ENCODE results near the gene CHKB.
A peak's percentile ranks its signal among the peaks of the same experiment; 100 is the strongest.
"Not testable (repeated sequence)": the region's sequence is repeated elsewhere in the genome, so short reads cannot be mapped to it uniquely, and the experiment has no call there.

CHKB gene, protein sequence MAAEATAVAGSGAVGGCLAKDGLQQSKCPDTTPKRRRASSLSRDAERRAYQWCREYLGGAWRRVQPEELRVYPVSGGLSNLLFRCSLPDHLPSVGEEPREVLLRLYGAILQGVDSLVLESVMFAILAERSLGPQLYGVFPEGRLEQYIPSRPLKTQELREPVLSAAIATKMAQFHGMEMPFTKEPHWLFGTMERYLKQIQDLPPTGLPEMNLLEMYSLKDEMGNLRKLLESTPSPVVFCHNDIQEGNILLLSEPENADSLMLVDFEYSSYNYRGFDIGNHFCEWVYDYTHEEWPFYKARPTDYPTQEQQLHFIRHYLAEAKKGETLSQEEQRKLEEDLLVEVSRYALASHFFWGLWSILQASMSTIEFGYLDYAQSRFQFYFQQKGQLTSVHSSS

GRCh38 chr22:50582493-50583293, at the start of gene CHKB:
Gene CHKB, minus strand, starts transcription at chr22:50582849. Its CDS starts 68 bp downstream, at chr22:50582781.
- DNase-seq (ENCODE audit: low read depth, low spot score), result peak; percentile 99

GRCh38 chr22:50630376-50630775, 47.7 kb upstream of the CHKB start:
- DNase-seq (ENCODE audit: low read depth, low spot score), result no peak

DNA sequence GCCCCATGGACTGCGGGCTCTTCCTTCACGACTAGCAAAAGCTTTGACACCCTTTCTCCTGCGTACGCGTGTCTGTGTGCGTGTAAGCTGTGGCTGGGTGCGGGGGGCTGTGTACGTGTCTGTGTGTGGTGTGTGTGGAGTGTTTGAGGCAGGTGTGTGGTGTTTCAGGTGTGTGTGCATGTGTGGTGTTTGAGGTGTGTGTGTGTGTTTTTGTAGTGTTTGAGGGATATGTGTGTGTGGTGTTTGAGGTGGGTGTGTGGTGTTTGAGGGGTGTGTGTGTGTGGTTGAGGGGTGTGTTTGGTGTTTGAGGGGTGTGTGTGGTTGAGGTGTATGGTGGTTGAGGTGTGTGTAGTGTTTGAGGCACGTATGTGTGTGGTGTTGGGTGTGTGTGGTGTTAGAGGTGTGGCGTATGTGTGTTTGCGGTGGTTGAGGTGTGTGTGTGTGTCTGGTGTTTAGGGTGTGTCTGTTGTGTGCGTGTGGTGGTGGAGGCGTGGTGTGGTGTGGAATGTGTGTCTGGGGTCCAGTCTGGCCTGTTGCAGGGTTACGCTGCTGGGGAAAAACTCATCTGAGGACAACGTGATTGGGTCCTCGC, 46.0 kb upstream of the CHKB start:
- no peak for DNase-seq (ENCODE audit: low read depth, low spot score)

- no peak for DNase-seq (ENCODE audit: low read depth, low spot score)
Observed at GRCh38 chr22:50627642-50628542, 45.2 kb upstream of the CHKB start, which contains the start of gene ARSA. Gene ARSA, minus strand, starts transcription at chr22:50628152. Its CDS starts 373 bp downstream, at chr22:50627779.

DNA sequence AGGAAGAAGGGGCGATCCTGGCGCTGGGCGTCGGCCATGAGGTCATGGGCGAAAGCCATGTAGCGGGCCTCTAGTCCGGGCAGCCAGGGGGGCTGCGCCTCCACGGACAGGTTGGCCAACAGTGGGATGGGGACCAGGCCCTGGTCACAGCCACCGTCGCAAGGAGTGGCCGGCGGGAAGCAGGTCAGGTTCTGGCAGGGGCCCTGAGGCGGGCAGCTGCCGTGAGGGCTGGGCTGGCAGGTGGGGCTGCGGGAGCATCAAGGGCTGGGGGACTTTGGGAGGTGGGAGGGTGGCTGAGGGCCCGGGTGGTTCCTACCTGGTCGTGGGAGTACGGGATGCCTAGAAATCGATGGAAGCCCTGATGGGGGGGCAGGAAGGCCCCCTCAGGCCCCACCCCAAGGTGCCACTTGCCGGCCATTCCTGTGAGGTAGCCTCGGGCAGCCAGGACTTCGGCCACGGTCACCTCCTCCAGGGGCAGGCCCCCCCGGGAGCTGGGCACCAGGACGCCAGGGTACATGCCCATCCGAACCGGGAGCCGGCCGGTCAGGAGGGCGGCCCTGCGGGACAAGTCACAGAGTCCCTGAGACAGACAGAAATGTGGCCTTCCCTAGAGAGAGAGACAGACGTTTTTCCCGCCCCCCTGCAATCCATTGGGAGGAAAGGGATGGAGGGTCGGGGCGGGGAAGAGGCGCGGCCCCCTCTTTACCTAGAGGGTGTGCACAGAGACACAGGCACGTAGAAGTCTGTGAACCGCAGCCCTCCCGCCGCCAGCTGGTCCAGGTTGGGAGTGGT, 44.4 kb upstream of the CHKB start:
- no peak for DNase-seq (ENCODE audit: low read depth, low spot score)

GRCh38 chr22:50626314-50626849, 43.7 kb upstream of the CHKB start:
- DNase-seq (ENCODE audit: low read depth, low spot score), result no peak

DNA sequence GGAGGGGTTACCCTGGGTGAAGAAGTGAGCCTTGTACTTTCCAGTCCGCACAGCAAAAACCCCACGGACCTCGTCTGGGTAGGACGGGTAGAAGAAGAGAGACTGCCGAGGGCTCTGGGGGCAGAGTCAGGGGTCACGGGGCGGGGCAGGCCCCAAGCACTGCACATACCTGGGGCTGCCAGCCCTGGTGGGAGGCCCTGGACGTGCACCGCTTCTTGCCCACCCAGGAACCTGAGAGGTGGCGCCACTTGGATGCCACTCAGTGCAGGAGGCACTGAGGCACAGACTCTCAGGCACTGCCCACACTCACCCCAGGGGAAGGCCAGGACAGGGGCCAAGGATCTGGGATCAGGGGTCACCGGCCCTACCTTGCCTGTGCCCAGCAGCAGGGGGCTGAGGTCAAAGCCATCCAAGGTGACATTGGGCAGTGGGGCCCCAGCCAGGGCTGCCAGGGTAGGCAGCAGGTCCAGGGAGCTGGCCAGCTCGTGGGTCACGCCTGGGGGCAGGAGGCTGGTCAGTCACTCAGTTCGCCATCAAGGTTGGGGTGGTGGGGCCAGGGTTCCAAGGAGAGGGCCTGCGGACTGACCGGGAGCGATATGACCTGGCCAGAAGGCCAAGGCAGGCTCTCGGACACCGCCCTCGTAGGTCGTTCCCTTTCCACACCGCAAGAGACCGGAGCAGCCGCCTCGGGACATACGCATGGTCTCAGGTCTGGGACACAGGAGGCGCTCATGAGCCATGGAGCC, 43.1 kb upstream of the CHKB start:
- no peak for DNase-seq (ENCODE audit: low read depth, low spot score)

DNA sequence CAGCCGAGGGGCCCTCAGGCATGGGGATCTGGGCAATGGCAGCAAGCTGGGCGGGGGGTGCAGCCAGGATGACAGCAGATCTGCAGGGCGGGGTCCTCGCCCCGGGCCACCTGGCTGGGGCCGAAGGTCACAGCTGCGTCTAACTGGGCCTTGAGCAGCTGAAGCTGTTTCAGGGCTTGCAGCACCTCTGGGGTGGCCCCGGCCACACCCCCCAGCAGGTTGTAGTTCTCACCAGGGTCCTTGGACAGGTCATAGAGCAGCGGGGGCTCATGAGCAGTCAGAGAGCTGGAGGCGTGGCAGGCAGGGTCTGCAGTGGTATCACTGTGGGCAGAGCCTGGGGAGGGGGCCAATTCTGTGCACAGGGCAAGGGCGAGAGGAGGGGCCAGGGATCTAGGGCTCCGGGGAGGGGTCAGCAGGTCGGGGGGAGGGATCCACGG, 42.5 kb upstream of the CHKB start:
- DNase-seq (ENCODE audit: low read depth, low spot score), result no peak

DNA sequence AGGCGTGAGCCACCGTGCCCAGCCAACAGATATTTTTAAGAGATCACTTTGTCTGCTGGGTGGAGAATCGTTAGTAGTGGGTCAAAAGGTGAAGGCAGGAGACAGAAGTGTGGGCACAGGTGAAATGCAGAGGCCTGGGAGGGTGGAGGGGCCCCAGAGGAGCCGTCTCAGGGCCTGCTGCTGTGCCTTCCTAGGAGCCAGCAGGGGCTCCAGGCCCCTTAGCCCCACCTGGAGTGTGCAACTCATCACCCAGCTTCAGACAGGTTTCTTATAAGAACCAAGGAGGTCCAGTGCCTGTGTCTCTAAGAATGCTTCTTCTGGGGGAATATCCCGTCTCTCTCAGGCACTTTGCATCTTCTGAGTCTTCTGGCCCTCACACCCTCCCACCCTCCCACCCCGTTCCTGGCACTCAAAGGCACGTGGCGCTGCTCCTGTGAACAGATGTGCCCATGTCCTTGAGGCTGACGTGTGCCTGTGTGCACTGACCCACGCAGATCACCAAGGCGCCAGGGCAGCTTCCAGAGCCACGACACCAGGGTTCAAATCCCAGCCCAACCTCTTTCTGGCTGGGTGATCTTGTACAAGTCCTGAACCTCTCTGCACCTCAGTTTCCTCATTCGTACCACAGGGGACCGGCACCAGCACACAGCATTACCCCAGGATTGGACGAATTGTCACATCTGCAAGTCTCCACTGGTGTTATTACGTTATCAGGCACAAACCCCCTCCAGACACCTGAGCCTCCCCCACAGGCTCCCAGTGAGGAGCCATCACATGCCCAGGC, 41.9 kb upstream of the CHKB start:
- DNase-seq (ENCODE audit: low read depth, low spot score), result no peak

- DNase-seq (ENCODE audit: low read depth, low spot score), result no peak
Observed at GRCh38 chr22:50622723-50623327, 40.2 kb upstream of the CHKB start.

DNA sequence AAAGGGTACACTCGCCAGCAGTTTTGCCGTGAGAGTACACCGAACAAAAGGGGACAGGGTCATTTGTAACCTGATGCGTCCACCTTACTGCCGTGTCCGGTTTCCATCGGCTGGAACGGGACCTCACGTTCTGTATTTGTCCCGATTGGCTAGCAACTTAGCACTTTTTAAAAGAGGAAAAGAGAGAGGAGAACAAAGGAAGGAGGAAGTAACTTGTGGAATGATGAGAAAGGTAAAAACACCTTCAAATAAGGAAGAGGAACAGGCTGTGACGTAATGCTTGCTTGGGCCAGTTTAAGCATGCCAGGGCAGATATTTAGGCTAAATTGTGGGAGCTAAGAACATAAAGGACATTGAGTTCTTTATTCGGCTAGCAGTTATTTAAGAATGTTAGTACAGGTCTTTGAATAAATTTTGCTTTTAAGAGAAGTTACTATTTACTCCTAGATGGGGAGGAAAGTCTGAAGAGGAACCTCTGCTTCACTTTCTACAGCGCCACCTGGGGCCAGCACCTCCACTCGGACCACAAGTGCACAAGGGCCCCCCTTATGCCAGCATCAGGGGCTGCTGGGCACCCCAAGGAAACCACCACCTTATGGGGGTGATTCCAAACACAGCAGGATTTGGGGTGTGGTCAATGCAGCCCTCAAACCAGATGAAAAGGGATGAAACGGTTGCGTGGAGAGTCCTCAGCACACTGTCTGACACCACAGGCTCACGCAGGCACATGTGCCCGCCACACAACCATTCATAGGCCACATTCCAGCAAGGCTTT, 39.5 kb upstream of the CHKB start:
- no peak for DNase-seq (ENCODE audit: low read depth, low spot score)

DNA sequence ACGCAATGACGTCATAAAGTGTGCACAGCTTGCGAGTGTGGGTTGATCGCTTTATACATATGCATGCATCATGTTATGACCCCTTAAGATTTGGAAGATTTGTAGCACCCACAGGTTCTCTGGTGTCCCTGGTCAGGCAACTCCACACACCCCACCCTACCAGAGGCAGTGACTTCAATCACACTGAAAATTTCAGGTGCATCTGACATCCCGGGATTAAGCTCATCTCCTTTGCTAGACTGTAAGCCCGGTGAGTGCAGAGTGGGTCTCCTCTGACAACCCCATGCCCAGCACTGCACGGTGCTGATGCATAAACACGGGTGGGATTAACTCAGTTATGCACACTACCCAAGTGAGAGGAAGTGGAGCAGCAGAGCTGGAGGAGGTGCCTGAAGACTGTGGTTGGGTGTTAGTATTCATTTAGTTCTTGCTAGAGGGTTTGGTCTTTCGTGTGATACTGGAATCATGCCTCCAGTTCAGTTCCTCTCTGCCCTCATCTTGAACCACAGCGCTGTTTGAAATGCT, 38.8 kb upstream of the CHKB start:
- no peak for DNase-seq (ENCODE audit: low read depth, low spot score)

- peak; percentile 74 for DNase-seq (ENCODE audit: low read depth, low spot score)
Observed at GRCh38 chr22:50620593-50621355, 38.1 kb upstream of the CHKB start.

- not testable (repeated sequence) for DNase-seq (ENCODE audit: low read depth, low spot score)
Observed at GRCh38 chr22:50614296-50614695, 31.6 kb upstream of the CHKB start.

GRCh38 chr22:50613291-50613981, 30.8 kb upstream of the CHKB start:
- DNase-seq (ENCODE audit: low read depth, low spot score), result no peak

Measured in activated naive CD8-positive, alpha-beta T cell treated with anti-CD3 and anti-CD28 coated beads, Interleukin-2, amount 50 U/mL, for 16 hours (primary cell).